NOMO-1 treated with dmso at 0.1 percent for 144 hours (cell line): ENCODE results near the gene AFG3L2.

ENCODE experiments used
- DNase-seq: peaks from one replicate; lab custom pipeline; 2025; ENCODE audit not compliant: unreplicated experiment; lab: John Stamatoyannopoulos, UW

The AFG3L2 gene

GRCh38 chr18:12306752-12307700 is 70.0 kb downstream of the AFG3L2 start:
- DNase-seq: no peak

- DNase-seq: no peak
These were observed 70.9 kb downstream of the AFG3L2 start for GRCh38 chr18:12305930-12306629.

GRCh38 chr18:12305211-12305610 is 71.8 kb downstream of the AFG3L2 start:
- no peak for DNase-seq

GRCh38 chr18:12304351-12305210 is 72.4 kb downstream of the AFG3L2 start:
- DNase-seq: no peak

GRCh38 chr18:12302391-12303147 is 74.5 kb downstream of the AFG3L2 start:
- no peak for DNase-seq

GRCh38 chr18:12301263-12302005 is 75.6 kb downstream of the AFG3L2 start:
- DNase-seq: no peak

GRCh38 chr18:12299862-12300261 is 77.2 kb downstream of the AFG3L2 start:
- DNase-seq: no peak

GRCh38 chr18:12296457-12296856 is 80.6 kb downstream of the AFG3L2 start:
- DNase-seq: no peak

GRCh38 chr18:12296087-12296403 is 81.0 kb downstream of the AFG3L2 start:
- DNase-seq: no peak

GRCh38 chr18:12295389-12296086 is 81.5 kb downstream of the AFG3L2 start:
- no peak for DNase-seq

- no peak for DNase-seq
These were observed 83.2 kb downstream of the AFG3L2 start for GRCh38 chr18:12293831-12294230.

- no peak for DNase-seq
These were observed 85.3 kb downstream of the AFG3L2 start for GRCh38 chr18:12291690-12292089.

GRCh38 chr18:12291161-12291560 is 85.9 kb downstream of the AFG3L2 start:
- DNase-seq: no peak

GRCh38 chr18:12290086-12290485 is 86.9 kb downstream of the AFG3L2 start:
- no peak for DNase-seq

GRCh38 chr18:12288403-12288755 is 88.6 kb downstream of the AFG3L2 start:
- no peak for DNase-seq

GRCh38 chr18:12287684-12288402 is 89.2 kb downstream of the AFG3L2 start:
- DNase-seq: no peak

- no peak for DNase-seq
These were observed 89.8 kb downstream of the AFG3L2 start for GRCh38 chr18:12287131-12287681.

GRCh38 chr18:12283666-12284065 is 93.4 kb downstream of the AFG3L2 start:
- no peak for DNase-seq

- no peak for DNase-seq
These were observed 93.8 kb downstream of the AFG3L2 start for GRCh38 chr18:12283256-12283655.
